Measurements from ENCODE around the gene ZNF431.
"Not testable (repeated sequence)": the region's sequence is repeated elsewhere in the genome, so short reads cannot be mapped to it uniquely, and the experiment has no call there.

Gene ZNF431

GRCh38 chr19:21148681-21149080, 6.8 kb downstream of the ZNF431 start:
- no peak for DNase-seq

GRCh38 chr19:21149877-21150276, 8.0 kb downstream of the ZNF431 start:
- DNase-seq = no peak

GRCh38 chr19:21151460-21151859, 9.6 kb downstream of the ZNF431 start:
- DNase-seq = no peak

- no peak for DNase-seq
These were observed 16.8 kb downstream of the ZNF431 start for GRCh38 chr19:21158523-21159135.

- no peak for DNase-seq
These were observed 22.7 kb downstream of the ZNF431 start for GRCh38 chr19:21164541-21164940.

GRCh38 chr19:21166436-21166835, 24.6 kb downstream of the ZNF431 start:
- DNase-seq = no peak

GRCh38 chr19:21197590-21198295, 55.9 kb downstream of the ZNF431 start:
- DNase-seq = no peak

- no peak for DNase-seq
These were observed 61.1 kb downstream of the ZNF431 start for GRCh38 chr19:21202865-21203494.

GRCh38 chr19:21210037-21210621, 68.3 kb downstream of the ZNF431 start:
- no peak for DNase-seq

- DNase-seq = no peak
These were observed 79.9 kb downstream of the ZNF431 start for GRCh38 chr19:21221693-21222092.

GRCh38 chr19:21229938-21230337, 88.1 kb downstream of the ZNF431 start:
- DNase-seq = not testable (repeated sequence)

- DNase-seq = no peak
These were observed 91.9 kb downstream of the ZNF431 start for GRCh38 chr19:21233691-21234090.

GRCh38 chr19:21236751-21237150, 94.9 kb downstream of the ZNF431 start:
- not testable (repeated sequence) for DNase-seq

GRCh38 chr19:21238670-21239069, 96.8 kb downstream of the ZNF431 start:
- DNase-seq = no peak

Data from DMS79 treated with DMSO at 0.1 percent for 48 hours (cell line).